Loucy (cell line): ENCODE measurements around the gene ADISSP.

Source experiments
- H2AFZ ChIP-seq: fragments of 200-600 bp; sonication (generic); 2 replicates; pipeline ENCODE4 v1.6.0; 2016; ENCODE audit warnings: antibody characterized with exemption, mild to moderate bottlenecking, low read length, moderate library complexity
- H3F3A ChIP-seq: fragments of 200-600 bp; 2 replicates; pipeline ENCODE4 v1.6.0; 2016; ENCODE audit warnings: antibody characterized with exemption, low read depth, mild to moderate bottlenecking
- H3K27me3 ChIP-seq: fragments of 200-600 bp; sonication (generic); 2 replicates; pipeline ENCODE4 v1.6.1; 2014; ENCODE audit warnings: low read length, mild to moderate bottlenecking; ENCODE audit not compliant: insufficient read depth, poor library complexity, severe bottlenecking
- H3K36me3 ChIP-seq: fragments of 200-600 bp; sonication (generic); 2 replicates; pipeline ENCODE4 v1.6.1; 2016; ENCODE audit warnings: low read length; ENCODE audit not compliant: insufficient read depth
- H3K4me1 ChIP-seq: fragments of 200-600 bp; sonication (generic); 2 replicates; pipeline ENCODE4 v1.5.1; 2014; ENCODE audit warnings: low read length, mild to moderate bottlenecking; ENCODE audit not compliant: insufficient read depth, poor library complexity, severe bottlenecking
- H3K4me2 ChIP-seq: fragments of 200-600 bp; sonication (generic); 2 replicates; pipeline ENCODE4 v1.6.0; 2014; ENCODE audit warnings: antibody characterized with exemption, low read length, low read depth, mild to moderate bottlenecking; ENCODE audit not compliant: poor library complexity, severe bottlenecking
- H3K4me3 ChIP-seq: fragments of 200-600 bp; sonication (generic); 2 replicates; pipeline ENCODE4 v1.5.1; 2014; ENCODE audit warnings: low read length, mild to moderate bottlenecking, mixed read lengths; ENCODE audit not compliant: poor library complexity, severe bottlenecking
- H3K79me2 ChIP-seq: fragments of 200-600 bp; sonication (generic); 2 replicates; pipeline ENCODE4 v1.6.1; 2014; ENCODE audit warnings: low read length; ENCODE audit not compliant: insufficient read depth
- H3K9ac ChIP-seq: fragments of 200-600 bp; sonication (generic); 2 replicates; pipeline ENCODE4 v1.6.0; 2014; ENCODE audit warnings: mild to moderate bottlenecking, low read depth, low read length, moderate library complexity; ENCODE audit not compliant: poor library complexity, severe bottlenecking
- H3K9me2 ChIP-seq: fragments of 200-600 bp; sonication (generic); replicated peaks from 2 replicates; pipeline ENCODE4 v1.6.1; 2016; ENCODE audit warnings: low read depth, low read length, mixed read lengths
- H3K9me3 ChIP-seq: fragments of 200-600 bp; sonication (generic); 2 replicates; pipeline ENCODE4 v1.6.1; 2014; ENCODE audit warnings: mild to moderate bottlenecking, antibody characterized with exemption, low read length, low read depth; ENCODE audit not compliant: insufficient read depth
- H4K20me1 ChIP-seq: fragments of 200-600 bp; sonication (generic); 2 replicates; pipeline ENCODE4 v1.6.0; 2014; ENCODE audit warnings: antibody characterized with exemption, low read length, mild to moderate bottlenecking; ENCODE audit not compliant: insufficient read depth, poor library complexity, severe bottlenecking
- EZH2phosphoT487 ChIP-seq: fragments of 200-600 bp; IDR thresholded peaks from 2 replicates; pipeline ENCODE4 v1.6.1; 2018; ENCODE audit warnings: antibody characterized with exemption, mild to moderate bottlenecking, moderate library complexity, borderline replicate concordance
- TF ChIP-seq, protein P1 (sequence below): fragments of 200-600 bp; sonication (generic); conservative IDR thresholded peaks from 2 replicates; pipeline ENCODE4 v1.5.1; 2014; ENCODE audit warnings: mild to moderate bottlenecking, antibody characterized with exemption, low read length

The ADISSP gene

DNA sequence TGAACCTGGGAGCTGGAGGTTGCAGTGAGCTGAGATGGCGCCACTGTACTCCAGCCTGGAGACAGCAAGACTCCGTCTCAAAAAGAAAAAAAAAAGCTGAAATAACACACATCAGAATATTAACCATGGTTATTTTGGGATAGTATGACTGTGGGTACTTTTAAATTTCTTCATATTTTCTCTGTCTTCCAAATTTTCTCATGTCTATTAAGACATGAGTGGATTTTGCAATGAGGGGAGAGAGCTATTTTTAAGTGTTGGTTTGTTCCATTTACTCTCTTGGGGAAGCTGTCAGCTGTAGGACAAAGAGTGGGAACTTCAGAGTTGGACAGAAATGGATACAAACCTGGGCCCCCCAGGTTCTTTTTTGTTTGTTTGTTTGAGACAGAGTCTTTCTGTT is 10.3 kb downstream of the ADISSP start:
- no peaks in the 10 kb centered on the region for H3F3A ChIP-seq
- H3K27me3 ChIP-seq = no peaks in the 10 kb centered on the region
- no peaks in the 10 kb centered on the region for H3K79me2 ChIP-seq
- no peaks in the 10 kb centered on the region for H3K4me1 ChIP-seq
- no peaks in the 10 kb centered on the region for H3K9me3 ChIP-seq
- H3K4me3 ChIP-seq = no peak overlapping the region
- H4K20me1 ChIP-seq = no peaks in the 10 kb centered on the region
- H2AFZ ChIP-seq = no peak overlapping the region
- no peaks in the 10 kb centered on the region for H3K9me2 ChIP-seq
- H3K36me3 ChIP-seq = peaks cover 8% of the 10 kb centered on the region; the same call in 1 of the 2 replicates
- H3K9ac ChIP-seq = no peak overlapping the region
- H3K4me2 ChIP-seq = no peak overlapping the region
- no peak for TF ChIP-seq EZH2phosphoT487
- TF ChIP-seq, protein P1, sequence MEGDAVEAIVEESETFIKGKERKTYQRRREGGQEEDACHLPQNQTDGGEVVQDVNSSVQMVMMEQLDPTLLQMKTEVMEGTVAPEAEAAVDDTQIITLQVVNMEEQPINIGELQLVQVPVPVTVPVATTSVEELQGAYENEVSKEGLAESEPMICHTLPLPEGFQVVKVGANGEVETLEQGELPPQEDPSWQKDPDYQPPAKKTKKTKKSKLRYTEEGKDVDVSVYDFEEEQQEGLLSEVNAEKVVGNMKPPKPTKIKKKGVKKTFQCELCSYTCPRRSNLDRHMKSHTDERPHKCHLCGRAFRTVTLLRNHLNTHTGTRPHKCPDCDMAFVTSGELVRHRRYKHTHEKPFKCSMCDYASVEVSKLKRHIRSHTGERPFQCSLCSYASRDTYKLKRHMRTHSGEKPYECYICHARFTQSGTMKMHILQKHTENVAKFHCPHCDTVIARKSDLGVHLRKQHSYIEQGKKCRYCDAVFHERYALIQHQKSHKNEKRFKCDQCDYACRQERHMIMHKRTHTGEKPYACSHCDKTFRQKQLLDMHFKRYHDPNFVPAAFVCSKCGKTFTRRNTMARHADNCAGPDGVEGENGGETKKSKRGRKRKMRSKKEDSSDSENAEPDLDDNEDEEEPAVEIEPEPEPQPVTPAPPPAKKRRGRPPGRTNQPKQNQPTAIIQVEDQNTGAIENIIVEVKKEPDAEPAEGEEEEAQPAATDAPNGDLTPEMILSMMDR = no peak

GRCh38 chr20:3755814-3756480 is 11.6 kb downstream of the ADISSP start:
- TF ChIP-seq EZH2phosphoT487 = no peak
- TF ChIP-seq, protein P1 = no peak
- Histone ChIP-seq H3K9me3 (no peaks in the 10 kb centered on the region), H3K4me1 (no peaks in the 10 kb centered on the region), H3K9ac (no peak overlapping the region), H3F3A (no peaks in the 10 kb centered on the region), H3K36me3 (peaks cover 8% of the 10 kb centered on the region; the same call in 1 of the 2 replicates), H3K79me2 (no peaks in the 10 kb centered on the region), H4K20me1 (no peaks in the 10 kb centered on the region), H3K4me3 (no peak overlapping the region), H2AFZ (no peak overlapping the region), H3K27me3 (no peaks in the 10 kb centered on the region), H3K9me2 (no peaks in the 10 kb centered on the region), H3K4me2 (no peak overlapping the region)

- Histone ChIP-seq H3K9ac (no peak overlapping the region), H3K36me3 (peaks cover 8% of the 10 kb centered on the region; the same call in 1 of the 2 replicates), H3K27me3 (no peaks in the 10 kb centered on the region), H3K4me2 (no peak overlapping the region), H2AFZ (no peak overlapping the region), H4K20me1 (no peaks in the 10 kb centered on the region), H3K9me3 (no peaks in the 10 kb centered on the region), H3K4me3 (no peak overlapping the region), H3K9me2 (no peaks in the 10 kb centered on the region), H3K4me1 (no peaks in the 10 kb centered on the region), H3F3A (no peaks in the 10 kb centered on the region), H3K79me2 (no peaks in the 10 kb centered on the region)
- no peak for TF ChIP-seq EZH2phosphoT487
- TF ChIP-seq, protein P1 = no peak
Observed at GRCh38 chr20:3755269-3755668, 12.3 kb downstream of the ADISSP start.
